ENCODE results near the gene PRDM10.
"Not testable (repeated sequence)": the region's sequence is repeated elsewhere in the genome, so short reads cannot be mapped to it uniquely, and the experiment has no call there.

Gene PRDM10

GRCh38 chr11:129896062-129896461 is 106.6 kb downstream of the PRDM10 start:
- no peak for DNase-seq (ENCODE audit: low read depth in 2 of 2)

- DNase-seq (ENCODE audit: low read depth in 2 of 2): peak; percentile 81 to 82
Observed at GRCh38 chr11:129895126-129896041, 107.3 kb downstream of the PRDM10 start, which contains the start of gene NFRKB. TSS of gene NFRKB (minus strand) at chr11:129895578. CDS start at chr11:129892849, 2,729 bp downstream.

- no peak for DNase-seq (ENCODE audit: low read depth in 2 of 2)
Observed at GRCh38 chr11:129894278-129895125, 108.1 kb downstream of the PRDM10 start.

GRCh38 chr11:129888451-129888850 is 114.2 kb downstream of the PRDM10 start:
- no peak for DNase-seq (ENCODE audit: low read depth in 2 of 2)

- no peak for DNase-seq (ENCODE audit: low read depth in 2 of 2)
Observed at GRCh38 chr11:129885381-129885780, 117.3 kb downstream of the PRDM10 start.

GRCh38 chr11:129884581-129884980 is 118.1 kb downstream of the PRDM10 start:
- DNase-seq (ENCODE audit: low read depth in 2 of 2): no peak

GRCh38 chr11:129881570-129882170 is 121.0 kb downstream of the PRDM10 start:
- no peak for DNase-seq (ENCODE audit: low read depth in 2 of 2)

- no peak for DNase-seq (ENCODE audit: low read depth in 2 of 2)
Observed at GRCh38 chr11:129880311-129880710, 122.3 kb downstream of the PRDM10 start.

- no peak for DNase-seq (ENCODE audit: low read depth in 2 of 2)
Observed at GRCh38 chr11:129871914-129872313, 130.7 kb downstream of the PRDM10 start.

GRCh38 chr11:129868626-129869025 is 134.0 kb downstream of the PRDM10 start:
- not testable (repeated sequence) for DNase-seq (ENCODE audit: low read depth in 2 of 2)

- DNase-seq (ENCODE audit: low read depth in 2 of 2): no peak
Observed at GRCh38 chr11:129866311-129866710, 136.3 kb downstream of the PRDM10 start.

- DNase-seq (ENCODE audit: low read depth in 2 of 2): peak in 1 of 2 donors; percentile 7
Observed at GRCh38 chr11:129865701-129866100, 136.9 kb downstream of the PRDM10 start.

GRCh38 chr11:129864811-129865210 is 137.8 kb downstream of the PRDM10 start:
- DNase-seq (ENCODE audit: low read depth in 2 of 2): no peak

- no peak for DNase-seq (ENCODE audit: low read depth in 2 of 2)
Observed at GRCh38 chr11:129861702-129862522, 140.7 kb downstream of the PRDM10 start.

GRCh38 chr11:129856036-129856435 is 146.6 kb downstream of the PRDM10 start:
- no peak for DNase-seq (ENCODE audit: low read depth in 2 of 2)

GRCh38 chr11:129855086-129855485 is 147.5 kb downstream of the PRDM10 start:
- no peak for DNase-seq (ENCODE audit: low read depth in 2 of 2)

- no peak for DNase-seq (ENCODE audit: low read depth in 2 of 2)
Observed at GRCh38 chr11:129854232-129854805, 148.3 kb downstream of the PRDM10 start.

GRCh38 chr11:129853518-129854231 is 149.0 kb downstream of the PRDM10 start:
- no peak for DNase-seq (ENCODE audit: low read depth in 2 of 2)

GRCh38 chr11:129852125-129852740 is 150.4 kb downstream of the PRDM10 start:
- DNase-seq (ENCODE audit: low read depth in 2 of 2): no peak
